ENCODE data around the gene FAM72B.
"Not testable (repeated sequence)": the region's sequence is repeated elsewhere in the genome, so short reads cannot be mapped to it uniquely, and the experiment has no call there.

DNA sequence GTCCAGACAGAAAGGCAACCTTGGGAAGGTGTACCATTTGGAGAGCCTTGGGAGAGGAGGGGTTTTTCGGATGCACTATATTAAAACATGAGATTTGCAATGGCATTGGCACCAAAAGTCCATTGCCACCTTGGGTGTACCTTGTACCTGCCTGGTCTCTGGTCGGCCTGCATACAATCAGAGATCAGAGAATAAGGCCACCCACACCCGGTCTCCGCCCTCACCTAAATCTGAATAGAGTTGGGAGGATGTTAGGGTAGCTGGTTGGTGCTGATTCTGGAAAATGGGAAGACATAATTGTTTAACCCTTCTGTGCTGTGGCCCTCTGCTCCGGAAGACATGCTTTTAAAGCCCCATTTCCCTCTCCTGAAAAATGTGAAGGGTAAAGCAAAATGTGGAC is 3.8 kb upstream of the FAM72B start:
- not testable (repeated sequence) for TF ChIP-seq POLR2A, EP300 (IDR thresholded peaks at IDR 0.05)
- TF ChIP-seq, protein P1, sequence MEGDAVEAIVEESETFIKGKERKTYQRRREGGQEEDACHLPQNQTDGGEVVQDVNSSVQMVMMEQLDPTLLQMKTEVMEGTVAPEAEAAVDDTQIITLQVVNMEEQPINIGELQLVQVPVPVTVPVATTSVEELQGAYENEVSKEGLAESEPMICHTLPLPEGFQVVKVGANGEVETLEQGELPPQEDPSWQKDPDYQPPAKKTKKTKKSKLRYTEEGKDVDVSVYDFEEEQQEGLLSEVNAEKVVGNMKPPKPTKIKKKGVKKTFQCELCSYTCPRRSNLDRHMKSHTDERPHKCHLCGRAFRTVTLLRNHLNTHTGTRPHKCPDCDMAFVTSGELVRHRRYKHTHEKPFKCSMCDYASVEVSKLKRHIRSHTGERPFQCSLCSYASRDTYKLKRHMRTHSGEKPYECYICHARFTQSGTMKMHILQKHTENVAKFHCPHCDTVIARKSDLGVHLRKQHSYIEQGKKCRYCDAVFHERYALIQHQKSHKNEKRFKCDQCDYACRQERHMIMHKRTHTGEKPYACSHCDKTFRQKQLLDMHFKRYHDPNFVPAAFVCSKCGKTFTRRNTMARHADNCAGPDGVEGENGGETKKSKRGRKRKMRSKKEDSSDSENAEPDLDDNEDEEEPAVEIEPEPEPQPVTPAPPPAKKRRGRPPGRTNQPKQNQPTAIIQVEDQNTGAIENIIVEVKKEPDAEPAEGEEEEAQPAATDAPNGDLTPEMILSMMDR (IDR thresholded peaks at IDR 0.05), result not testable (repeated sequence)

Data from suprapubic skin (tissue), 3 donors.